HepG2 (cell line): ENCODE results near the gene S100P. TPM values are rescaled to one million over a fixed set of nuclear protein-coding genes. Genes with fewer than 3 reads are reported as not detected.

Source experiments
- ATAC-seq: fragments of 200-7000 bp; cut with Tn5 transposase; 3 replicates; pipeline ENCODE4 v1.9.1; 2020; ENCODE audit warnings: mild to moderate bottlenecking, moderate library complexity
- BruUV-seq: library from RNA; stranded (reverse); fragments of 400-500 nt; replicated peaks from 2 replicates; lab custom pipeline; 2021; lab: Mats Ljungman, UMichigan
- CTCF ChIA-PET: fragments of 300-600 bp; formaldehyde crosslinking; extraction: SDS; loops from one replicate; lab custom pipeline; 2021; ENCODE audit warnings: low total read pairs, inconsistent platforms, low intra/inter-chr PET ratio; lab: Yijun Ruan, JAX
- POLR2A ChIA-PET: fragments of 350-600 bp; sonication (Branson Sonifier 250); formaldehyde crosslinking; loops from one replicate; lab custom pipeline; 2020; ENCODE audit warnings: antibody characterized with exemption, inconsistent platforms; lab: Yijun Ruan, JAX
- DNase-seq: peaks from one replicate; pipeline ENCODE4 v3.0.0-alpha.2; 2015; ENCODE audit warnings: low spot score
- FAIRE-seq: peaks from 3 replicates; lab custom pipeline; 2011; peaks lifted over from hg19 to GRCh38; lab: Jason Lieb, UNC
- H2AFZ ChIP-seq: one replicate; pipeline ENCODE4 v1.6.1; 2011; ENCODE audit warnings: low read length, inconsistent platforms
- H3K27ac ChIP-seq: fragments of 300-600 bp; 3 replicates; pipeline ENCODE4 v1.8.0; 2011; ENCODE audit warnings: mixed run types, mild to moderate bottlenecking, mixed read lengths, low read length, inconsistent platforms; ENCODE audit not compliant: insufficient read depth; ENCODE audit errors: extremely low read length
- H3K27me3 ChIP-seq, 2 experiments: fragments of 200-600 bp in 1 of 2; 2 replicates in 1 of 2; 3 replicates in 1 of 2; pipeline versions ENCODE4 v1.6.0 to v1.8.0; 2011; ENCODE audit warnings: low read length in 2 of 2, mild to moderate bottlenecking in 2 of 2, moderate library complexity in 2 of 2, inconsistent platforms in 1 of 2; ENCODE audit not compliant: insufficient read depth in 2 of 2, control insufficient read depth in 1 of 2
- H3K36me3 ChIP-seq, 2 experiments: fragments of 200-600 bp in 1 of 2; replicated peaks in 1 of 2; 2 replicates in 1 of 2; 3 replicates in 1 of 2; pipeline versions ENCODE4 v1.5.1 to v1.8.0; 2011; ENCODE audit warnings: low read length in 2 of 2, inconsistent platforms in 1 of 2; ENCODE audit not compliant: insufficient read depth in 2 of 2, control insufficient read depth in 1 of 2
- H3K4me1 ChIP-seq: 2 replicates; pipeline ENCODE4 v1.5.1; 2012; ENCODE audit warnings: low read length, inconsistent platforms; ENCODE audit not compliant: insufficient read depth
- H3K4me2 ChIP-seq: 2 replicates; pipeline ENCODE4 v1.6.0; 2011; ENCODE audit warnings: low read depth, low read length, inconsistent platforms
- H3K4me3 ChIP-seq, 3 experiments: fragments of 200-600 bp in 1 of 3; sonication (generic), shearing (Covaris generic) in 1 of 3; replicated peaks in 1 of 3; 2 replicates each; pipeline ENCODE4 v1.5.1; 2011 to 2016; ENCODE audit warnings: low read length in 3 of 3, inconsistent platforms in 2 of 3, low read depth in 2 of 3, mild to moderate bottlenecking in 2 of 3, control low read depth in 1 of 3, mixed read lengths in 1 of 3; ENCODE audit not compliant: insufficient read depth in 1 of 3
- H3K79me2 ChIP-seq: one replicate; pipeline ENCODE4 v1.6.1; 2011; ENCODE audit warnings: low read length, inconsistent platforms; ENCODE audit not compliant: insufficient read depth
- H3K9ac ChIP-seq: 2 replicates; pipeline ENCODE4 v1.6.0; 2011; ENCODE audit warnings: mild to moderate bottlenecking, low read depth, low read length, inconsistent platforms; ENCODE audit not compliant: insufficient read depth
- H3K9me3 ChIP-seq: 2 replicates; pipeline ENCODE4 v1.5.1; 2012; ENCODE audit warnings: mild to moderate bottlenecking, low read length
- H4K20me1 ChIP-seq: 2 replicates; pipeline ENCODE4 v1.6.0; 2011; ENCODE audit warnings: inconsistent platforms, mild to moderate bottlenecking, low read length, moderate library complexity; ENCODE audit not compliant: insufficient read depth
- DR1 ChIP-seq: sonication (generic); formaldehyde crosslinking; IDR thresholded peaks from 2 replicates; pipeline ENCODE4 v1.8.0; 2021; ENCODE audit warnings: mild to moderate bottlenecking, missing genetic modification reagents, inconsistent platforms
- GFI1 ChIP-seq: sonication (generic); formaldehyde crosslinking; IDR thresholded peaks from 2 replicates; pipeline ENCODE4 v1.5.0; 2020; ENCODE audit warnings: missing genetic modification reagents, mild to moderate bottlenecking, borderline replicate concordance
- HNF4A ChIP-seq: sonication (generic); formaldehyde crosslinking; IDR thresholded peaks from 2 replicates; pipeline ENCODE4 v1.4.0; 2020; ENCODE audit warnings: missing genetic modification reagents
- MEIS2 ChIP-seq: sonication (generic); formaldehyde crosslinking; IDR thresholded peaks from 2 replicates; pipeline ENCODE4 v1.9.0; 2021; ENCODE audit warnings: mild to moderate bottlenecking, missing genetic modification reagents
- NFE2L2 ChIP-seq: fragments of 150-350 bp; IDR thresholded peaks from 2 replicates; pipeline ENCODE4 v1.6.1; 2014; ENCODE audit warnings: low read length
- STAG1 ChIP-seq: sonication (generic); formaldehyde crosslinking; IDR thresholded peaks from 2 replicates; pipeline ENCODE4 v1.4.0; 2020; ENCODE audit warnings: missing genetic modification reagents
- TEAD3 ChIP-seq: optimal IDR thresholded peaks from 2 replicates; pipeline ENCODE3; 2016; ENCODE audit warnings: borderline replicate concordance
- TFAP4 ChIP-seq: sonication (generic); IDR thresholded peaks from 2 replicates; pipeline ENCODE4 v1.6.1; 2016; ENCODE audit warnings: low read depth, borderline replicate concordance
- ZFP36 ChIP-seq: fragments of 150-350 bp; IDR thresholded peaks from 2 replicates; pipeline ENCODE4 v1.6.1; 2018; ENCODE audit warnings: borderline replicate concordance, low read length, low read depth; ENCODE audit not compliant: partially characterized antibody
- ZFP91 ChIP-seq: sonication (generic); formaldehyde crosslinking; IDR thresholded peaks from 2 replicates; pipeline ENCODE4 v1.9.0; 2022; ENCODE audit warnings: missing genetic modification reagents, mild to moderate bottlenecking, borderline replicate concordance
- ZFX ChIP-seq: sonication (generic); formaldehyde crosslinking; IDR thresholded peaks from 2 replicates; pipeline ENCODE4 v1.4.0; 2020; ENCODE audit warnings: mild to moderate bottlenecking, low read depth, missing genetic modification reagents, moderate library complexity
- ZFY ChIP-seq: sonication (generic); formaldehyde crosslinking; IDR thresholded peaks from 2 replicates; pipeline ENCODE4 v1.4.0; 2020; ENCODE audit warnings: missing genetic modification reagents
- ZNF644 ChIP-seq: IDR thresholded peaks from 2 replicates; pipeline ENCODE4 v1.6.1; 2016; ENCODE audit warnings: low read depth
- ZSCAN21 ChIP-seq: sonication (generic); formaldehyde crosslinking; IDR thresholded peaks from 2 replicates; pipeline ENCODE4 v1.8.0; 2022; ENCODE audit warnings: mild to moderate bottlenecking, missing genetic modification reagents, moderate library complexity, borderline replicate concordance
- WGBS: methylation state at CpG from one replicate; pipeline ENCODE4 v1.1.6; 2017; ENCODE audit warnings: low lambda C conversion rate; 5-methylcytosine and 5-hydroxymethylcytosine counted together
- in situ Hi-C: cut with HindIII; loops from 2 replicates; pipeline ENCODE4 v1.10.0; 2017; ENCODE audit warnings: low pct_unique_long_range_greater_than_20kb; ENCODE audit not compliant: extremely low pct_ligation_motif_present
- intact Hi-C: fragments of 100-400 bp; cut with micrococcal nuclease; formaldehyde crosslinking; loops from one replicate; pipeline ENCODE4 v1.10.0; 2022; ENCODE audit not compliant: unreplicated experiment
- polyA plus RNA-seq, 8 experiments: library from polyadenylated mRNA; depleted of rRNA in 3 of 8; stranded (reverse) in 7 of 8; unstranded in 1 of 8; fragments of >200 nt; fragmentation: Illumina TruSeq in 4 of 8; extraction: Trizol in 4 of 8; gene quantifications; 2 replicates each; pipeline versions ENCODE4 v1.2.1 to v1.2.3, GENCODE V29; 2011 to 2016; ENCODE audit warnings: low read depth in 4 of 8, missing spikeins in 1 of 8, mixed read lengths in 1 of 8; ENCODE audit not compliant: insufficient read depth in 1 of 8
- total RNA-seq, 5 experiments: library from RNA; depleted of rRNA; stranded (reverse); fragments of >200 nt; fragmentation: Illumina TruSeq; extraction: Trizol; gene quantifications; 2 replicates each; pipeline ENCODE4 v1.2.3, GENCODE V29; 2016; ENCODE audit warnings: low read depth in 1 of 5
- TF ChIP-seq, protein P1 (sequence below): sonication (generic); formaldehyde crosslinking; IDR thresholded peaks from 2 replicates; pipeline ENCODE4 v1.8.1; 2023; ENCODE audit warnings: mild to moderate bottlenecking, missing genetic modification reagents, borderline replicate concordance
- TF ChIP-seq, protein P2 (sequence below): sonication (generic); formaldehyde crosslinking; conservative IDR thresholded peaks from 2 replicates; pipeline ENCODE4 v1.4.0; 2020; ENCODE audit warnings: mild to moderate bottlenecking, missing genetic modification reagents, moderate library complexity

S100P gene
- total and polyA plus RNA-seq, 2 of the 13 experiments (the other 11 are each of a cell fraction or from before 2014, with no cell fraction given), result 278 to 1,649 TPM

DNA sequence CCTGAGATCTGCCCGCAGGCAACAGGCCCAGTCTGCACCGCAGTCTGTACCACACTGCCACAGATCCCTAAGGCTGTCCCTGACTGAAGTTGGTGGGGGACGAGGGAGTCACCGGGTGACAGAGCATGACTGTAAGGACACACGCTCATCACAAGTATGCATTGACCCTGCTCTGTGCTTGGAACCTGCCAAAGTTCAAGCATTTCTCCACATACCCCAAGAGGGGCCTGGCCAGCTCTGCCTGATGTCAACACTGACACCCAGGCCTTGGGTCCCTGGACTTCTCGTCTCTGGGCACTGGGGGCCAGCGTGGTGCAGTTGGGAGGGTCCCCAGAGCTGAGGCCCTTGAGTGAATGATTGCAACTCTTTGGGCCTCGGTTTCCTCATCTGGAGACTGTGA is 30.2 kb downstream of the S100P start:
- ChIA-PET CTCF (interaction anchor here (1.2 kb wide), 1 partner anchor 150 kb away, joined by 3 read pairs; no protein-coding TSS in a partner anchor), POLR2A (interaction anchor here (1.2 to 1.3 kb wide), 3 partner anchors 9 to 50 kb away, joined by 4 read pairs; a partner anchor contains a TSS)
- Histone ChIP-seq H2AFZ (no peak overlapping the region), H4K20me1 (no peaks in the 10 kb centered on the region), H3K4me1 (peaks cover 67% of the 10 kb centered on the region), H3K27ac (no peak overlapping the region), H3K9me3 (no peaks in the 10 kb centered on the region), H3K36me3 (no peaks in the 10 kb centered on the region), H3K9ac (no peak overlapping the region), H3K79me2 (no peaks in the 10 kb centered on the region), H3K4me2 (peak overlapping the region; percentile 38), H3K27me3 (no peaks in the 10 kb centered on the region), H3K4me3 (0 out of 6 replicates have a peak overlapping the region, but pooled peaks of 1 of the 3 experiments have one; percentile 20)
- WGBS, result 27% methylated on average over 3 of the region's 8 CpGs
- peak; percentile 65 for FAIRE-seq
- in situ Hi-C loops, result loop anchor here (5.0 kb wide), 1 partner anchor 153 kb away; no protein-coding TSS in a partner anchor
- intact Hi-C loops, result loop anchor here (5.0 kb wide), 1 partner anchor 38 kb away; no protein-coding TSS in a partner anchor
- no TSS peak for BruUV-seq
- peak; percentile 74 for ATAC-seq
- no peak for DNase-seq
- TF ChIP-seq ZFY (0 out of 2 replicates have a peak, but pooled peaks have one; percentile 22), ZFX (CRISPR knock-in tag) (peak; percentile 49; the same call in 1 of the 2 replicates), ZFP91 (CRISPR knock-in tag) (0 out of 2 replicates have a peak, but pooled peaks have one; percentile 39), HNF4A (CRISPR knock-in tag) (peak; percentile 57), ZFP36 (no peak), STAG1 (CRISPR knock-in tag) (peak; percentile 21; the same call in 1 of the 2 replicates), GFI1 (CRISPR knock-in tag) (peak; percentile 15; the same call in 1 of the 2 replicates), ZSCAN21 (CRISPR knock-in tag) (0 out of 2 replicates have a peak, but pooled peaks have one; percentile 10), TEAD3 (peak; percentile 49), DR1 (CRISPR knock-in tag) (no peak), MEIS2 (CRISPR knock-in tag) (no peak), TFAP4 (no peak), ZNF644 (CRISPR knock-in tag) (no peak), NFE2L2 (no peak)
- TF ChIP-seq, protein P1, sequence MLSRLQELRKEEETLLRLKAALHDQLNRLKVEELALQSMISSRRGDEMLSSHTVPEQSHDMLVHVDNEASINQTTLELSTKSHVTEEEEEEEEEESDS (CRISPR knock-in tag), result no peak
- TF ChIP-seq, protein P2, sequence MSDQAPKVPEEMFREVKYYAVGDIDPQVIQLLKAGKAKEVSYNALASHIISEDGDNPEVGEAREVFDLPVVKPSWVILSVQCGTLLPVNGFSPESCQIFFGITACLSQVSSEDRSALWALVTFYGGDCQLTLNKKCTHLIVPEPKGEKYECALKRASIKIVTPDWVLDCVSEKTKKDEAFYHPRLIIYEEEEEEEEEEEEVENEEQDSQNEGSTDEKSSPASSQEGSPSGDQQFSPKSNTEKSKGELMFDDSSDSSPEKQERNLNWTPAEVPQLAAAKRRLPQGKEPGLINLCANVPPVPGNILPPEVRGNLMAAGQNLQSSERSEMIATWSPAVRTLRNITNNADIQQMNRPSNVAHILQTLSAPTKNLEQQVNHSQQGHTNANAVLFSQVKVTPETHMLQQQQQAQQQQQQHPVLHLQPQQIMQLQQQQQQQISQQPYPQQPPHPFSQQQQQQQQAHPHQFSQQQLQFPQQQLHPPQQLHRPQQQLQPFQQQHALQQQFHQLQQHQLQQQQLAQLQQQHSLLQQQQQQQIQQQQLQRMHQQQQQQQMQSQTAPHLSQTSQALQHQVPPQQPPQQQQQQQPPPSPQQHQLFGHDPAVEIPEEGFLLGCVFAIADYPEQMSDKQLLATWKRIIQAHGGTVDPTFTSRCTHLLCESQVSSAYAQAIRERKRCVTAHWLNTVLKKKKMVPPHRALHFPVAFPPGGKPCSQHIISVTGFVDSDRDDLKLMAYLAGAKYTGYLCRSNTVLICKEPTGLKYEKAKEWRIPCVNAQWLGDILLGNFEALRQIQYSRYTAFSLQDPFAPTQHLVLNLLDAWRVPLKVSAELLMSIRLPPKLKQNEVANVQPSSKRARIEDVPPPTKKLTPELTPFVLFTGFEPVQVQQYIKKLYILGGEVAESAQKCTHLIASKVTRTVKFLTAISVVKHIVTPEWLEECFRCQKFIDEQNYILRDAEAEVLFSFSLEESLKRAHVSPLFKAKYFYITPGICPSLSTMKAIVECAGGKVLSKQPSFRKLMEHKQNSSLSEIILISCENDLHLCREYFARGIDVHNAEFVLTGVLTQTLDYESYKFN, result 0 out of 2 replicates have a peak, but pooled peaks have one; percentile 30
